BLaER1 (cell line): Measurements from ENCODE around the gene BMPR1B.

Experiments used
- H3K27ac ChIP-seq: shearing (Covaris generic); formaldehyde crosslinking; 2 replicates; pipeline ENCODE4 v1.8.1; 2022
- H3K27me3 ChIP-seq: shearing (Covaris generic); formaldehyde crosslinking; 2 replicates; pipeline ENCODE4 v1.8.1; 2022
- H3K36me3 ChIP-seq: shearing (Covaris generic); formaldehyde crosslinking; 2 replicates; pipeline ENCODE4 v1.8.1; 2022
- H3K4me1 ChIP-seq: shearing (Covaris generic); formaldehyde crosslinking; 2 replicates; pipeline ENCODE4 v1.8.1; 2022
- H3K4me2 ChIP-seq: shearing (Covaris generic); formaldehyde crosslinking; 2 replicates; pipeline ENCODE4 v1.8.1; 2022
- H3K4me3 ChIP-seq: shearing (Covaris generic); formaldehyde crosslinking; 2 replicates; pipeline ENCODE4 v1.8.1; 2022
- H3K9ac ChIP-seq: shearing (Covaris generic); formaldehyde crosslinking; 2 replicates; pipeline ENCODE4 v1.8.1; 2022
- H3K9me3 ChIP-seq: shearing (Covaris generic); formaldehyde crosslinking; 2 replicates; pipeline ENCODE4 v1.8.1; 2022
- H4K20me1 ChIP-seq: shearing (Covaris generic); formaldehyde crosslinking; 2 replicates; pipeline ENCODE4 v1.8.1; 2022
- Cebpa-rat ChIP-seq: shearing (Covaris generic); IDR thresholded peaks from 2 replicates; pipeline ENCODE4 v1.8.1; 2022

Gene BMPR1B

DNA sequence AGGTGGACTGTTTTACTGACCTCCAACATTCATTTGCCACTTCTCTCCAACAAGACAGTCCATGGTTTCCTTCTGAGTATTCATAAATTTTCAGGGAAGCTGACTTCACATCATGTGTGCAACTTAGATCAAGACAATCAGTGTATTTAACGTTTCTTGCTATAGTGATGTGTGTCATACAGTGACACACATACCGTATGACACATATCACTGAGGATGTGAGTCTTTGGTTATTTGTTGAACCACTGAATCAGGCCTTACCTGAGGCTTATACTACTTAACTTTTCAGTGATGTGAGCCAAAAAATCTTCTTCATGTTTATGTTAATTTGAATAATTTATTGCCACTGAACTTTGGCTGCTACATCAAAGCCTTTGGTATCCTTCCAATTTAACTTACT, 166.8 kb downstream of the BMPR1B start:
- no peak overlapping the region for H3K4me3 ChIP-seq
- TF ChIP-seq Cebpa-rat: no peak
- H3K27ac ChIP-seq: no peak overlapping the region
- H3K4me2 ChIP-seq: no peak overlapping the region
- no peak overlapping the region for H3K9ac ChIP-seq
- H3K36me3 ChIP-seq: no peaks in the 10 kb centered on the region
- no peaks in the 10 kb centered on the region for H3K4me1 ChIP-seq
- no peaks in the 10 kb centered on the region for H4K20me1 ChIP-seq
- H3K9me3 ChIP-seq: no peaks in the 10 kb centered on the region
- H3K27me3 ChIP-seq: no peaks in the 10 kb centered on the region

DNA sequence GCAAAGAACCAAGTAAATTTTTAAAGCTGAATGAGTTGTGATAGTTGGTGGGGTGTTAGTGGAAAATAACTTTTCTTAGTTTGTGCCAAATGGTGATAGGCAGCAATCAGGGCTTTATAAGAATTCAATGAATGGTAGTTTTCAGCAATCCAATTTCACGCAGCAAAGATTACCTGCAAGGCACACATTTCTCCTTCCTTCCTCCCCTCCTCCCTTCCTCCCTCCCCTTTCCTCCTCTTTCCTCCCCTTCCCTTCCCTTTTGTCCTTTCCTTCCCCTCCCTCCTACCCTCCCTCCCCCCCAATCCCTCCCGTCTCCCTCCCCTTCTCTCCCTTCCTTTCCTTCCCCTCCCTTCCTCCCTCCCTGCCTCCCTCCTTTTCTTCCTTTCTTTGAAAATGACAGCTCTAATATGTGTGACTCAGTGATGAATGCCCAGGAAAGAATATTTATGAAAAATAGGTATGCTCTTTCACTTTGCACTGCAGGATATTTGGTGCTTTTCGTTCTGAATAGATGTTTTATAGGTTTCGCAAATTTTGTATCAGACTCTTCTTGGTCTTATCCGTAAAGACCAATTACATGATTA, 168.1 kb downstream of the BMPR1B start:
- Histone ChIP-seq H3K4me1 (no peaks in the 10 kb centered on the region), H3K4me3 (no peak overlapping the region), H4K20me1 (no peaks in the 10 kb centered on the region), H3K36me3 (no peaks in the 10 kb centered on the region), H3K4me2 (no peak overlapping the region), H3K9me3 (no peaks in the 10 kb centered on the region), H3K27me3 (no peaks in the 10 kb centered on the region), H3K9ac (no peak overlapping the region), H3K27ac (no peak overlapping the region)
- no peak for TF ChIP-seq Cebpa-rat

DNA sequence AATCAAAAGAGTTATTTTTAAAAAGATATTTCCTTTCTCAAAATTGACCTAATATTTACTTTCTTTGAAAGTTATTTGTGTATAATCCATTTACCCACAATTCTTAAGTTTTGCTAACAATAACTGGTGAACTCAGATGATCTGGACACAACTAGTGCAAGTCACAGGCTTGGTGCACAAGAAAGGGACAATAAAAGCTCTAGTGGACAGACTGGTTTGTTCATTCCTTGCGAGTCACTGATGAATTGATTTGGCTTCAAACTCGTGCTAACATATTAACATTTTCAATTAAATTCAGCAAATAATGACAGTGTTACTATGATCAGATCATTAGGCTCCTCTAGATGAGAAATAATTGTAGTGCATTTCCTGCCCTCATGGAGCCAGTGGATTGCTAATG, 169.2 kb downstream of the BMPR1B start:
- Histone ChIP-seq H3K9ac (no peak overlapping the region), H3K4me2 (no peak overlapping the region)

DNA sequence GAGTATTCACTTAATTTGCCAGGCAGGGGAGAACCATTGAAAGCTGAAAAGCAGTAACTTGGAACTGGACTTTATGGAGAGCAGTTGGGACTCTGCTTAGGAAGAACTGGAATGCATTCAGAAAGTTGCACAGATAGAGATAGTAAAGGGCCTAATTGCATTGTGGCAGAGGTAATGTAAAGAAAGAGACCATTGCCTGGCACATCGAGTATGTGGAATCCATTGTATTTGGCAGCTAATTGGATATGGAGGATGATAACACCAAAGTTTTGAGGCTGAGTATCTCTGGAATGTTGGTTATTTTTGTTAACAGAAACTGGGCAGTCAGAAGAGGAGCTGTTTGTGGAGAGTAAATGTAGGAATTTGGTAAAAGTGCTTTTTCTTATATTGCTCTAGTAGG, 169.9 kb downstream of the BMPR1B start:
- Histone ChIP-seq H3K4me3 (no peak overlapping the region), H3K4me2 (no peak overlapping the region)

More for the DNA sequence above, 169.2 kb downstream of the BMPR1B start:
- Histone ChIP-seq H3K36me3 (no peaks in the 10 kb centered on the region), H3K9me3 (no peaks in the 10 kb centered on the region), H3K27ac (no peak overlapping the region), H3K4me3 (no peak overlapping the region), H3K27me3 (no peaks in the 10 kb centered on the region), H4K20me1 (no peaks in the 10 kb centered on the region), H3K4me1 (no peaks in the 10 kb centered on the region)
- no peak for TF ChIP-seq Cebpa-rat

DNA sequence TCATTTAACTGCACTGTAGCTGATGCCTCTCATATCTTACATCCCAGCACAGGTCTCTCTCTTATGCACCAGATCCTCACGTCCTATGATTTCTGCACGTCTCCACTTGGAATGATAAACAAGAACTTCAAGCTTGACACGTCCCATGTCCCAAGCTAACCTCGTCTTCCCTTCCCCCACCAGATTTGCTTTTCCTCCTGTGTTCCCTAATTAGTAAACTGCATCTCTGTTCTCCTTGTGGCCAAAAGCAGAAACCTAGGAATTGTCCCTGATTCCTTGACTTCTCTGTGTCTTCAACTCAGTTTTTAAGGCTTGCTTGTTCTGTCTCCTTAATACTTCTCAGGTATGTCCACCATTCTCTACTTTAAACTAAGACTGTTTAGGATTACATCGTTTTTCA, 171.9 kb downstream of the BMPR1B start:
- no peak overlapping the region for H3K4me2 ChIP-seq
- H3K27me3 ChIP-seq: no peaks in the 10 kb centered on the region
- no peaks in the 10 kb centered on the region for H3K4me1 ChIP-seq
- H3K4me3 ChIP-seq: no peak overlapping the region
- no peaks in the 10 kb centered on the region for H4K20me1 ChIP-seq
- no peaks in the 10 kb centered on the region for H3K36me3 ChIP-seq
- no peak overlapping the region for H3K9ac ChIP-seq
- no peak overlapping the region for H3K27ac ChIP-seq
- no peaks in the 10 kb centered on the region for H3K9me3 ChIP-seq
- TF ChIP-seq Cebpa-rat: no peak

More for the DNA sequence above, 169.9 kb downstream of the BMPR1B start:
- Histone ChIP-seq H3K27me3 (no peaks in the 10 kb centered on the region), H3K4me1 (no peaks in the 10 kb centered on the region), H3K27ac (no peak overlapping the region), H4K20me1 (no peaks in the 10 kb centered on the region), H3K9ac (no peak overlapping the region), H3K36me3 (no peaks in the 10 kb centered on the region), H3K9me3 (no peaks in the 10 kb centered on the region)
- TF ChIP-seq Cebpa-rat: no peak

DNA sequence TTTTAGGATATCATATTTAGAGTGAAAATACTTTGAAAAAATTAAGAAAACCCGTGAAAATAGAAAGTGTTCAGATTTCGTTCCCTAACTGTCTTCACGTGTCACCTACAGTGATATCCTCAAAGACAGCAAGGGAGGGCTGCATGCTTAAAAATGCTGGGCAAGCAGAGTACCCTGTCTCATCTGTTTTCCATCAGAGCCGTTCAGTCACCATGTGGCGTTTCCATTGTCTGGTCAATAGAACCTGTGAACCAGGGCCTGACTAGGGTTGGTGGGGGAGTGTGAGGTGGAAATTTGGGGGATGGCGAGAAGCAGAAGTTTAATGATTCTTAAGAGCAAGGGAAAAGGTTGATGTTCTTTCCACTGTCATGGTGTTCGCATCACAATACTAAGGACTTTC, 173.9 kb downstream of the BMPR1B start:
- Histone ChIP-seq H3K36me3 (no peaks in the 10 kb centered on the region), H3K9ac (no peak overlapping the region), H3K27me3 (no peaks in the 10 kb centered on the region), H4K20me1 (no peaks in the 10 kb centered on the region), H3K4me2 (no peak overlapping the region), H3K4me1 (no peaks in the 10 kb centered on the region), H3K4me3 (no peak overlapping the region), H3K9me3 (no peaks in the 10 kb centered on the region), H3K27ac (no peak overlapping the region)
- no peak for TF ChIP-seq Cebpa-rat

DNA sequence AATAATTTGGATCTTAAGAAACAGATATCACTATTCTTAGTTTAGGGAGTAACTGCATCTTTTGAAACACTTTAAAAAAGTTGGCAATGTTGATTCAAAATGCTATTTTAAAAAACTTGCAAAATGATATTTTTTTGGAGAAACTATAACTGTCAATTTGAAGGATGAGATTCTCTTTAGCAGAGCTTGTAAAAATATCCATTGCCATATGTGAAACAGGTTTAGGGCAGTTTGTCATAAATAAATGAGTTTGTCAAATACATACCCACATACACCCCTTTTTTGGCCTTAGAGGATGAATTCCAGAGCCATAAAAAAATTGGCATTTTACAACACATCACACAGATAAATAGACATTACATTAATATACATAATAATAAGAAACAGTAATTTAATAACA, 174.6 kb downstream of the BMPR1B start:
- Histone ChIP-seq H3K4me2 (no peak overlapping the region), H3K27ac (no peak overlapping the region), H3K36me3 (no peaks in the 10 kb centered on the region), H3K4me3 (no peak overlapping the region), H3K9ac (no peak overlapping the region), H4K20me1 (no peaks in the 10 kb centered on the region), H3K27me3 (no peaks in the 10 kb centered on the region), H3K9me3 (no peaks in the 10 kb centered on the region), H3K4me1 (no peaks in the 10 kb centered on the region)
- TF ChIP-seq Cebpa-rat: no peak

DNA sequence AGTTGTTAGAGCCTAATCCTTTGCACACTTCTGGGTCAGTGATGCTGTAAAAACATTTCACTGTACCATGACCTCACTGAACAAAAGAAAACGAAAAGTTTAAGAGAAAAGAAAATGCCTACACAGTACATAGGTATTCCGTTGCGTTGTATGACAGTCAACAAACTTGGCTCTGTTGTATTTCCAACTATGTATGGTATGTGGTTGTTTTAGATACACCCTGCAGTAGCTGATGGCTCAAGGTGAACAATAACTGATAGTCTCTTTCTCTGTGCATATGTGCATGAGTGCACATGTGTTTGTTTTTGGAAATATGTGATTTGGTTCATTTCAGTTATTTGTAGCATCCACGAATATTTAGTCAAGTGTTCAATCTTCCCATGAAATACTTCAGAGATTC, 176.0 kb downstream of the BMPR1B start:
- Histone ChIP-seq H3K27ac (no peak overlapping the region), H4K20me1 (no peaks in the 10 kb centered on the region), H3K36me3 (no peaks in the 10 kb centered on the region), H3K9me3 (no peaks in the 10 kb centered on the region), H3K4me1 (no peaks in the 10 kb centered on the region), H3K9ac (no peak overlapping the region), H3K27me3 (no peaks in the 10 kb centered on the region), H3K4me3 (no peak overlapping the region), H3K4me2 (no peak overlapping the region)
- no peak for TF ChIP-seq Cebpa-rat

DNA sequence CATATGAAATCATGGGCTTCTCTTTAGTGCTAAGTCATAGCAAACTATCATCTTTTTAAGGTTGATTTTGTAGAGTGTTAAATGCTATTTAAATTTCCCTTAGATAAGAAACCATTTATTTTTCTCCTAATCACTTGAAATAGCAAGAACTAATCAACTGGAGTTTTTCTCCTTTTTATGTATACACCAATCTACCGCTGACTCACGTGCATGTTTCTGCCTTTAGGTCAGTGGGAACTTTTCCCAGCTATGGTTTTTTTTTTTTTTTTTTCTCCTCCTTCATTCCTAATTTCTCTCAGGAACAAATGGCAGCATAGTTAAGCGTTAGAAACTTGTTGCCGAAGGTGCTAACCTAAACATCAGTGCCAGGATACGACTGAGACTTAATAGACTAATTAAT, 176.4 kb downstream of the BMPR1B start:
- Histone ChIP-seq H4K20me1 (no peaks in the 10 kb centered on the region), H3K4me3 (no peak overlapping the region), H3K4me2 (no peak overlapping the region), H3K9me3 (no peaks in the 10 kb centered on the region), H3K9ac (no peak overlapping the region), H3K36me3 (no peaks in the 10 kb centered on the region), H3K4me1 (no peaks in the 10 kb centered on the region), H3K27ac (no peak overlapping the region), H3K27me3 (no peaks in the 10 kb centered on the region)
- TF ChIP-seq Cebpa-rat: no peak

DNA sequence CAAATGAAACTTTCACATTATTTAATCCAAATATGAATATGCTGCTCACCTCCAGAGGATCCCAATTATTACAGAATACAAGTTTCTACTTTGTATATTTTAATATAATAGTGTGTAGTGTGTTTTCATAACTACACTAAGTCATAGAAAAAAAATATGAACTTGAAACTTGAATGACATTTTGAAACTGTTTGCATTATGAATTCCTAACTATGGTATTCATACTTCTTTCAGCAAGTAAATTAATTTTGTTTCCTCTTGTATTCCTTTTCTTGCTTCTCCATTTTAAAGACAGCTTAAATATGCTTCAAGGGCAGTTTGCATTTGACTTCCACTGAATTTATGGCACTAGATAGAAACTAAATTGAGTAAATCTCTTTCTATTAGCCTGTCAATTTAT, 177.1 kb downstream of the BMPR1B start:
- Histone ChIP-seq H3K9me3 (no peaks in the 10 kb centered on the region), H3K27ac (no peak overlapping the region), H3K9ac (no peak overlapping the region), H3K4me3 (no peak overlapping the region), H3K4me1 (no peaks in the 10 kb centered on the region), H4K20me1 (no peaks in the 10 kb centered on the region), H3K4me2 (no peak overlapping the region), H3K27me3 (no peaks in the 10 kb centered on the region), H3K36me3 (no peaks in the 10 kb centered on the region)
- TF ChIP-seq Cebpa-rat: no peak

DNA sequence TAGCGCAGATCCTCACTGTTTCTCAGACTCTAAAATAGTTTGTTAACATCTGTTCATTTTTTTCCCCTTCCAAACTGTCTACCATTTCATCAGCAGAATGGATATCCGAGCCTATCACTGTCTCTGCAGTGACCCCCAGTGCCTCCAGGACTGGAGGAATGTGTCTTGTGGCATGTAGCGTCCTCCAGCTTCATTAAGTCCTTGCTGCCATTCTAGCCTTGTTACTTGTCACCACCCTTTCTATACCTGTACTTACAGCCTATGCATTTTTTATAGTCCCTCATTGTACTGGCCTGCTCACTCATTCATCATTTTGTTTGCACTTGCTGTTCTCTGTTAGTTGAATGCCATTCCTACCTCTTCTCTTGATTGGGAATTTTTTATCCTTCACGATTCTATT, 179.1 kb downstream of the BMPR1B start:
- Histone ChIP-seq H3K4me1 (no peaks in the 10 kb centered on the region), H3K4me3 (no peak overlapping the region), H3K4me2 (no peak overlapping the region), H3K36me3 (no peaks in the 10 kb centered on the region), H3K27me3 (no peaks in the 10 kb centered on the region), H3K27ac (no peak overlapping the region), H3K9me3 (no peaks in the 10 kb centered on the region), H3K9ac (no peak overlapping the region), H4K20me1 (no peaks in the 10 kb centered on the region)
- TF ChIP-seq Cebpa-rat: no peak
